ENCODE data around the gene LRFN3. TPM values are rescaled to one million over a fixed set of nuclear protein-coding genes. Genes with fewer than 3 reads are reported as not detected.

LRFN3 gene
- total and polyA plus RNA-seq, 2 of the 13 experiments (the other 11 are each of a cell fraction or from before 2014, with no cell fraction given), result 0.74 to 1.6 TPM

DNA sequence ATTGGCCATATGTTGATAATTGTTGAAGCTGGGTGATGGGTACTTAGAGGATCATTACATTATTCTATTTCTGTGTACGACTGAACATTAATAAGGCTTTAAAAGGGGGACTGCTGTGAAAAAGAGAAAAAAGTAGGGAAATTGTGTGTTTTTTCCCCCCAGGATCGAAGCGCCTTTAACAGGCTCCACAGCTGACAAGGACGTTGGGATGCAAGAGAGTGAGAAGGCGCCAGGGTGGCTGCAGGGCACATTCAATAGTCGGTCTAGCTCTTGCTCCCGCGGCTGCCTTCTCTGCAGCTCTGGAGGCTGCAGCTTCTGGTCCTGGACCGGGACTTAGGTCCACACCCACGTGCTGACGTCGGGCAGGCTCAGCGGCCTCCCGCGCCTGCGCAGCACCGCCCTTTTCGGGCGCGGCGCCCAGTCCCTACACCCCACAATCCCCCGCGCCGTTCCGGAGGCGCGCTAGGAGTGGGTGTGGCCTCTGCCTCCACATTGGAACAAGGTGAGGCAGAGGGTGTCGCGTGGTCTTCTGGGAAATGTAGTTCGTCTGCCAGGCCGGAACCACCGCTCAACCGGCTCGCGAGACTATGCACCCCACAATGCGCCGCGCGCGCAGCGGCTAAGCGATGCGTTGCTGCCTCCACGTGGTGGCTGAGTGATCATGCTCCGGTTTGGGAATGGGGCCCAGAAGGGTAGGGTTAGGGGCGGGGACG is 4.9 kb upstream of the LRFN3 start (continued):
- peak; percentile 82 for TF ChIP-seq ZFX (CRISPR knock-in tag; IDR thresholded peaks at IDR 0.05; ENCODE audit: low read depth)
- TF ChIP-seq ZFP36L1 (CRISPR knock-in tag; IDR thresholded peaks at IDR 0.05), result no peak
- no peak; a peak in 1 of 4 replicates for TF ChIP-seq EP300 (IDR thresholded peaks at IDR 0.05; ENCODE audit: low read depth in 2 of 2, low read length in 2 of 2)
- TF ChIP-seq EP300 (CRISPR knock-in tag; IDR thresholded peaks at IDR 0.05; ENCODE audit: borderline replicate concordance), result peak; percentile 40; the same call in 1 of the 2 replicates
- peak; percentile 36; the same call in 1 of the 2 replicates for TF ChIP-seq ZNF225 (CRISPR knock-in tag; IDR thresholded peaks at IDR 0.05)
- TF ChIP-seq, protein P1, sequence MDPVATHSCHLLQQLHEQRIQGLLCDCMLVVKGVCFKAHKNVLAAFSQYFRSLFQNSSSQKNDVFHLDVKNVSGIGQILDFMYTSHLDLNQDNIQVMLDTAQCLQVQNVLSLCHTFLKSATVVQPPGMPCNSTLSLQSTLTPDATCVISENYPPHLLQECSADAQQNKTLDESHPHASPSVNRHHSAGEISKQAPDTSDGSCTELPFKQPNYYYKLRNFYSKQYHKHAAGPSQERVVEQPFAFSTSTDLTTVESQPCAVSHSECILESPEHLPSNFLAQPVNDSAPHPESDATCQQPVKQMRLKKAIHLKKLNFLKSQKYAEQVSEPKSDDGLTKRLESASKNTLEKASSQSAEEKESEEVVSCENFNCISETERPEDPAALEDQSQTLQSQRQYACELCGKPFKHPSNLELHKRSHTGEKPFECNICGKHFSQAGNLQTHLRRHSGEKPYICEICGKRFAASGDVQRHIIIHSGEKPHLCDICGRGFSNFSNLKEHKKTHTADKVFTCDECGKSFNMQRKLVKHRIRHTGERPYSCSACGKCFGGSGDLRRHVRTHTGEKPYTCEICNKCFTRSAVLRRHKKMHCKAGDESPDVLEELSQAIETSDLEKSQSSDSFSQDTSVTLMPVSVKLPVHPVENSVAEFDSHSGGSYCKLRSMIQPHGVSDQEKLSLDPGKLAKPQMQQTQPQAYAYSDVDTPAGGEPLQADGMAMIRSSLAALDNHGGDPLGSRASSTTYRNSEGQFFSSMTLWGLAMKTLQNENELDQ (CRISPR knock-in tag; IDR thresholded peaks at IDR 0.05; ENCODE audit: borderline replicate concordance), result no peak
- TF ChIP-seq, protein P2, sequence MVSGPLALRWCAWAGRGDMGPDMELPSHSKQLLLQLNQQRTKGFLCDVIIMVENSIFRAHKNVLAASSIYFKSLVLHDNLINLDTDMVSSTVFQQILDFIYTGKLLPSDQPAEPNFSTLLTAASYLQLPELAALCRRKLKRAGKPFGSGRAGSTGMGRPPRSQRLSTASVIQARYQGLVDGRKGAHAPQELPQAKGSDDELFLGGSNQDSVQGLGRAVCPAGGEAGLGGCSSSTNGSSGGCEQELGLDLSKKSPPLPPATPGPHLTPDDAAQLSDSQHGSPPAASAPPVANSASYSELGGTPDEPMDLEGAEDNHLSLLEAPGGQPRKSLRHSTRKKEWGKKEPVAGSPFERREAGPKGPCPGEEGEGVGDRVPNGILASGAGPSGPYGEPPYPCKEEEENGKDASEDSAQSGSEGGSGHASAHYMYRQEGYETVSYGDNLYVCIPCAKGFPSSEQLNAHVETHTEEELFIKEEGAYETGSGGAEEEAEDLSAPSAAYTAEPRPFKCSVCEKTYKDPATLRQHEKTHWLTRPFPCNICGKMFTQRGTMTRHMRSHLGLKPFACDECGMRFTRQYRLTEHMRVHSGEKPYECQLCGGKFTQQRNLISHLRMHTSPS (CRISPR knock-in tag; IDR thresholded peaks at IDR 0.05; ENCODE audit: low read depth), result no peak
- no peak for TF ChIP-seq ZNF207 (IDR thresholded peaks at IDR 0.05; ENCODE audit: borderline replicate concordance)
- TF ChIP-seq ZNF24 (IDR thresholded peaks at IDR 0.05), result no peak
- TF ChIP-seq, protein P3, sequence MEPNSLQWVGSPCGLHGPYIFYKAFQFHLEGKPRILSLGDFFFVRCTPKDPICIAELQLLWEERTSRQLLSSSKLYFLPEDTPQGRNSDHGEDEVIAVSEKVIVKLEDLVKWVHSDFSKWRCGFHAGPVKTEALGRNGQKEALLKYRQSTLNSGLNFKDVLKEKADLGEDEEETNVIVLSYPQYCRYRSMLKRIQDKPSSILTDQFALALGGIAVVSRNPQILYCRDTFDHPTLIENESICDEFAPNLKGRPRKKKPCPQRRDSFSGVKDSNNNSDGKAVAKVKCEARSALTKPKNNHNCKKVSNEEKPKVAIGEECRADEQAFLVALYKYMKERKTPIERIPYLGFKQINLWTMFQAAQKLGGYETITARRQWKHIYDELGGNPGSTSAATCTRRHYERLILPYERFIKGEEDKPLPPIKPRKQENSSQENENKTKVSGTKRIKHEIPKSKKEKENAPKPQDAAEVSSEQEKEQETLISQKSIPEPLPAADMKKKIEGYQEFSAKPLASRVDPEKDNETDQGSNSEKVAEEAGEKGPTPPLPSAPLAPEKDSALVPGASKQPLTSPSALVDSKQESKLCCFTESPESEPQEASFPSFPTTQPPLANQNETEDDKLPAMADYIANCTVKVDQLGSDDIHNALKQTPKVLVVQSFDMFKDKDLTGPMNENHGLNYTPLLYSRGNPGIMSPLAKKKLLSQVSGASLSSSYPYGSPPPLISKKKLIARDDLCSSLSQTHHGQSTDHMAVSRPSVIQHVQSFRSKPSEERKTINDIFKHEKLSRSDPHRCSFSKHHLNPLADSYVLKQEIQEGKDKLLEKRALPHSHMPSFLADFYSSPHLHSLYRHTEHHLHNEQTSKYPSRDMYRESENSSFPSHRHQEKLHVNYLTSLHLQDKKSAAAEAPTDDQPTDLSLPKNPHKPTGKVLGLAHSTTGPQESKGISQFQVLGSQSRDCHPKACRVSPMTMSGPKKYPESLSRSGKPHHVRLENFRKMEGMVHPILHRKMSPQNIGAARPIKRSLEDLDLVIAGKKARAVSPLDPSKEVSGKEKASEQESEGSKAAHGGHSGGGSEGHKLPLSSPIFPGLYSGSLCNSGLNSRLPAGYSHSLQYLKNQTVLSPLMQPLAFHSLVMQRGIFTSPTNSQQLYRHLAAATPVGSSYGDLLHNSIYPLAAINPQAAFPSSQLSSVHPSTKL (CRISPR knock-in tag; IDR thresholded peaks at IDR 0.05), result peak; percentile 69
- no peak for TF ChIP-seq SAFB2 (CRISPR knock-in tag; IDR thresholded peaks at IDR 0.05; ENCODE audit: borderline replicate concordance, low read depth)
- no peak for TF ChIP-seq CC2D1A (CRISPR knock-in tag; IDR thresholded peaks at IDR 0.05)
- TF ChIP-seq, protein P4, sequence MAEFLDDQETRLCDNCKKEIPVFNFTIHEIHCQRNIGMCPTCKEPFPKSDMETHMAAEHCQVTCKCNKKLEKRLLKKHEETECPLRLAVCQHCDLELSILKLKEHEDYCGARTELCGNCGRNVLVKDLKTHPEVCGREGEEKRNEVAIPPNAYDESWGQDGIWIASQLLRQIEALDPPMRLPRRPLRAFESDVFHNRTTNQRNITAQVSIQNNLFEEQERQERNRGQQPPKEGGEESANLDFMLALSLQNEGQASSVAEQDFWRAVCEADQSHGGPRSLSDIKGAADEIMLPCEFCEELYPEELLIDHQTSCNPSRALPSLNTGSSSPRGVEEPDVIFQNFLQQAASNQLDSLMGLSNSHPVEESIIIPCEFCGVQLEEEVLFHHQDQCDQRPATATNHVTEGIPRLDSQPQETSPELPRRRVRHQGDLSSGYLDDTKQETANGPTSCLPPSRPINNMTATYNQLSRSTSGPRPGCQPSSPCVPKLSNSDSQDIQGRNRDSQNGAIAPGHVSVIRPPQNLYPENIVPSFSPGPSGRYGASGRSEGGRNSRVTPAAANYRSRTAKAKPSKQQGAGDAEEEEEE (CRISPR knock-in tag; IDR thresholded peaks at IDR 0.05; ENCODE audit: borderline replicate concordance), result no peak
- peak; percentile 74; the same call in 1 of the 2 replicates for TF ChIP-seq ZNF556 (CRISPR knock-in tag; IDR thresholded peaks at IDR 0.05; ENCODE audit: borderline replicate concordance)
- TF ChIP-seq THAP11 (CRISPR knock-in tag; IDR thresholded peaks at IDR 0.05), result peak; percentile 100
- TF ChIP-seq ISX (CRISPR knock-in tag; conservative IDR thresholded peaks at IDR 0.05), result no peak
- TF ChIP-seq ZNF335 (CRISPR knock-in tag; IDR thresholded peaks at IDR 0.05), result peak; percentile 67
- TF ChIP-seq DNMT1 (CRISPR knock-in tag; IDR thresholded peaks at IDR 0.05), result no peak
- TF ChIP-seq ZNF124 (CRISPR knock-in tag; IDR thresholded peaks at IDR 0.05), result no peak; the same call in none of the 2 replicates

All from HepG2 (cell line).